ENCODE results near the gene SMAD2.

The SMAD2 gene

GRCh38 chr18:47809420-47809819 lies 121.0 kb downstream of the SMAD2 start:
- H3K4me3 ChIP-seq (ENCODE audit: low read length) = no peak overlapping the region
- no peak for DNase-seq (ENCODE audit: low read depth, low spot score)

GRCh38 chr18:47802802-47803201 lies 127.7 kb downstream of the SMAD2 start:
- no peak for DNase-seq (ENCODE audit: low read depth, low spot score)
- H3K4me3 ChIP-seq (ENCODE audit: low read length) = no peak overlapping the region

- H3K4me3 ChIP-seq (ENCODE audit: low read length) = no peak overlapping the region
- DNase-seq (ENCODE audit: low read depth, low spot score) = no peak
These were observed 128.6 kb downstream of the SMAD2 start for GRCh38 chr18:47801817-47802216.

GRCh38 chr18:47800756-47801155 lies 129.7 kb downstream of the SMAD2 start:
- DNase-seq (ENCODE audit: low read depth, low spot score) = no peak

GRCh38 chr18:47800248-47800647 lies 130.2 kb downstream of the SMAD2 start:
- H3K4me3 ChIP-seq (ENCODE audit: low read length) = no peak overlapping the region
- no peak for DNase-seq (ENCODE audit: low read depth, low spot score)

More at GRCh38 chr18:47800756-47801155, 129.7 kb downstream of the SMAD2 start:
- no peak overlapping the region for H3K4me3 ChIP-seq (ENCODE audit: low read length)

- DNase-seq (ENCODE audit: low read depth, low spot score) = no peak
- H3K4me3 ChIP-seq (ENCODE audit: low read length) = no peak overlapping the region
These were observed 131.1 kb downstream of the SMAD2 start for GRCh38 chr18:47799376-47799775.

GRCh38 chr18:47798366-47798765 lies 132.1 kb downstream of the SMAD2 start:
- H3K4me3 ChIP-seq (ENCODE audit: low read length) = no peak overlapping the region
- DNase-seq (ENCODE audit: low read depth, low spot score) = no peak

GRCh38 chr18:47797126-47797525 lies 133.3 kb downstream of the SMAD2 start:
- no peak for DNase-seq (ENCODE audit: low read depth, low spot score)
- no peak overlapping the region for H3K4me3 ChIP-seq (ENCODE audit: low read length)

- no peak for DNase-seq (ENCODE audit: low read depth, low spot score)
- H3K4me3 ChIP-seq (ENCODE audit: low read length) = no peak overlapping the region
These were observed 135.0 kb downstream of the SMAD2 start for GRCh38 chr18:47795434-47795814.

- no peak overlapping the region for H3K4me3 ChIP-seq (ENCODE audit: low read length)
- DNase-seq (ENCODE audit: low read depth, low spot score) = no peak
These were observed 135.6 kb downstream of the SMAD2 start for GRCh38 chr18:47794725-47795433.

- no peak for DNase-seq (ENCODE audit: low read depth, low spot score)
- H3K4me3 ChIP-seq (ENCODE audit: low read length) = no peak overlapping the region
These were observed 136.8 kb downstream of the SMAD2 start for GRCh38 chr18:47793609-47794008.

- DNase-seq (ENCODE audit: low read depth, low spot score) = no peak
- no peak overlapping the region for H3K4me3 ChIP-seq (ENCODE audit: low read length)
These were observed 138.9 kb downstream of the SMAD2 start for GRCh38 chr18:47791461-47791985.

- H3K4me3 ChIP-seq (ENCODE audit: low read length) = no peak overlapping the region
- no peak for DNase-seq (ENCODE audit: low read depth, low spot score)
These were observed 140.4 kb downstream of the SMAD2 start for GRCh38 chr18:47790036-47790435.

GRCh38 chr18:47788621-47789020 lies 141.8 kb downstream of the SMAD2 start:
- no peak for DNase-seq (ENCODE audit: low read depth, low spot score)
- no peak overlapping the region for H3K4me3 ChIP-seq (ENCODE audit: low read length)

GRCh38 chr18:47781561-47781960 lies 148.9 kb downstream of the SMAD2 start:
- H3K4me3 ChIP-seq (ENCODE audit: low read length) = no peak overlapping the region
- DNase-seq (ENCODE audit: low read depth, low spot score) = no peak

GRCh38 chr18:47780011-47780725 lies 150.3 kb downstream of the SMAD2 start:
- DNase-seq (ENCODE audit: low read depth, low spot score) = no peak
- H3K4me3 ChIP-seq (ENCODE audit: low read length) = no peak overlapping the region

- no peak overlapping the region for H3K4me3 ChIP-seq (ENCODE audit: low read length)
- DNase-seq (ENCODE audit: low read depth, low spot score) = no peak
These were observed 151.1 kb downstream of the SMAD2 start for GRCh38 chr18:47779381-47779780.

- DNase-seq (ENCODE audit: low read depth, low spot score) = no peak
These were observed 152.8 kb downstream of the SMAD2 start for GRCh38 chr18:47777626-47778025.

GRCh38 chr18:47775961-47776360 lies 154.5 kb downstream of the SMAD2 start:
- no peak overlapping the region for H3K4me3 ChIP-seq (ENCODE audit: low read length)
- DNase-seq (ENCODE audit: low read depth, low spot score) = peak; percentile 20

More at GRCh38 chr18:47777626-47778025, 152.8 kb downstream of the SMAD2 start:
- no peak overlapping the region for H3K4me3 ChIP-seq (ENCODE audit: low read length)

GRCh38 chr18:47773931-47774330 lies 156.5 kb downstream of the SMAD2 start:
- DNase-seq (ENCODE audit: low read depth, low spot score) = no peak

More at GRCh38 chr18:47773931-47774330, 156.5 kb downstream of the SMAD2 start:
- no peak overlapping the region for H3K4me3 ChIP-seq (ENCODE audit: low read length)
